ENCODE results near the gene MRAS. TPM values are rescaled to one million over a fixed set of nuclear protein-coding genes. Genes with fewer than 3 reads are reported as not detected.

The MRAS gene
- total RNA-seq, 2 donors from 2014 or later: 2.2 to 4.5 TPM

DNA sequence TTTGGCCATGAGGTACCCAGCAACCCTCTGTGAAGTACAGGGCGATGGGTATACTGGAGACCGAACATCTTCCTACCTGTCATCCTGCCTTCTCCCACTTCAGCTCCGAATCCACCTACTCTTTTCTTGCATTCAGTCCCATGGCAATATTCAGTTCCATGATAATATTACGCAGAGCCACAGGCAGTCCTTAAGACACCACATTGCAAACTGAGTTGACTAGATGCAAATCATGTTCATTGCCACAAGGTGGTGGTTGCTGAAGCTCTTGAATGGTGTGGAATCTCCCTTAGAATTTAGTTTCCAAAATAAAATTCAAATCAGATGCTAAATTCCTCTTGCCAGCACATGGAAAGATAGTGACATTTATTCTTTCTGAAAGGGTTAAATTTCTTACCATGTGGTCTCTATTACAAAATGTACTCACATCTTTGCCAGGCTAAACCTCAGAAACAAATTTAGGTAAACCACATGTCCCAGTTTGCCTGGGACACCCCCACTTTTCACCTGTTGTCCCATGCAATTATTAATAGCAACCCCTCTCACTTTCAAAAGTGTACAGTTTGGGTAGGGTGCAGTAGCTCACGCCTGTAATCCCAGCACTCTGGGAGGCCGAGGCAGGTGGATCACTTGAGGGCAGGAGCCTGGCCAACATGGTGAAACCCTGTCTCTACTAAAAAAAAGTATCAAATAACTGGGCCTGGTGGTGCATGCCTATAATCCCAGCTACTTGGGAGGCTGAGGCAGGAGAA, 17.1 kb upstream of the MRAS start:
- Histone ChIP-seq H3K9me3 (no peaks in the 10 kb centered on the region), H3K4me1 (peaks cover 6% of the 10 kb centered on the region), H3K27ac (no peak overlapping the region), H3K27me3 (no peaks in the 10 kb centered on the region), H3K36me3 (no peaks in the 10 kb centered on the region), H3K4me3 (no peak overlapping the region), H3K9ac (ENCODE audit: low read depth in 2 of 2, low read length in 2 of 2) (no peak overlapping the region)
- intact Hi-C loops (cut with DNase I): loop anchor here (5.0 kb wide), 1 partner anchor 149 kb away; no protein-coding TSS in a partner anchor
- no peak for DNase-seq
- TF ChIP-seq, protein P1, sequence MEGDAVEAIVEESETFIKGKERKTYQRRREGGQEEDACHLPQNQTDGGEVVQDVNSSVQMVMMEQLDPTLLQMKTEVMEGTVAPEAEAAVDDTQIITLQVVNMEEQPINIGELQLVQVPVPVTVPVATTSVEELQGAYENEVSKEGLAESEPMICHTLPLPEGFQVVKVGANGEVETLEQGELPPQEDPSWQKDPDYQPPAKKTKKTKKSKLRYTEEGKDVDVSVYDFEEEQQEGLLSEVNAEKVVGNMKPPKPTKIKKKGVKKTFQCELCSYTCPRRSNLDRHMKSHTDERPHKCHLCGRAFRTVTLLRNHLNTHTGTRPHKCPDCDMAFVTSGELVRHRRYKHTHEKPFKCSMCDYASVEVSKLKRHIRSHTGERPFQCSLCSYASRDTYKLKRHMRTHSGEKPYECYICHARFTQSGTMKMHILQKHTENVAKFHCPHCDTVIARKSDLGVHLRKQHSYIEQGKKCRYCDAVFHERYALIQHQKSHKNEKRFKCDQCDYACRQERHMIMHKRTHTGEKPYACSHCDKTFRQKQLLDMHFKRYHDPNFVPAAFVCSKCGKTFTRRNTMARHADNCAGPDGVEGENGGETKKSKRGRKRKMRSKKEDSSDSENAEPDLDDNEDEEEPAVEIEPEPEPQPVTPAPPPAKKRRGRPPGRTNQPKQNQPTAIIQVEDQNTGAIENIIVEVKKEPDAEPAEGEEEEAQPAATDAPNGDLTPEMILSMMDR (IDR thresholded peaks at IDR 0.05): no peak

DNA sequence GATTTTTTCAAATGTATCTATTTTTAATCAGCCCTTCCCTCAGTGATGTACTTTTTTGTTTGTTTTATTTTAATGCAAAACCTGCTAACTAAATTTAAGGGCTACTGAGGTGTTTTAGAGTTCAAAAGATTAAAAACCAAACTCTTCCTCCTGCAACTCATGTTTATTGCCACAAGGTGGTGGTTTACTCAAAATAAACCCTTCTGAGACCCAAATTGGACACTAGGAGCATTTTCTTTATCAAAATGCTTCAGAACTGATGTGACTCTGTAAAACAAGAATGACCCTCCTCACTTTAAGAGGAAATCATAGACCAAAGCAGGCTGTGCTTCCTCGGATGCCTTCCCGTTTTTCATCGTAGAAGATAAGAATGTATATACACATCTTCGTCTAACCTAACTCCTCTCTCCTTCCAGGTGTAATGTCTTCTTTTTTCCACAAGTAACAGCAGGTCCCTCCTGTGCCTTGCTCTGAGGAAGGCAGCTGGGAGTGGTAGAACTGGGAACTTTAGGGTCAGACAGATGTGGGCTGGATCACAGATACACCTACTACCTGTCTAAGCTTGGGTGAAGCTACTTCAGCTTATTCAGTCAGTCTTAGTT, 15.8 kb upstream of the MRAS start:
- Histone ChIP-seq H3K36me3 (no peaks in the 10 kb centered on the region), H3K27me3 (no peaks in the 10 kb centered on the region), H3K9me3 (no peaks in the 10 kb centered on the region), H3K27ac (no peak overlapping the region), H3K4me1 (peaks cover 6% of the 10 kb centered on the region), H3K9ac (ENCODE audit: low read depth in 2 of 2, low read length in 2 of 2) (no peak overlapping the region), H3K4me3 (no peak overlapping the region)
- TF ChIP-seq, protein P1 (IDR thresholded peaks at IDR 0.05): peak; percentile 33
- no peak for DNase-seq
- intact Hi-C loops (cut with DNase I): loop anchor here (5.0 kb wide), 1 partner anchor 150 kb away; no protein-coding TSS in a partner anchor

DNA sequence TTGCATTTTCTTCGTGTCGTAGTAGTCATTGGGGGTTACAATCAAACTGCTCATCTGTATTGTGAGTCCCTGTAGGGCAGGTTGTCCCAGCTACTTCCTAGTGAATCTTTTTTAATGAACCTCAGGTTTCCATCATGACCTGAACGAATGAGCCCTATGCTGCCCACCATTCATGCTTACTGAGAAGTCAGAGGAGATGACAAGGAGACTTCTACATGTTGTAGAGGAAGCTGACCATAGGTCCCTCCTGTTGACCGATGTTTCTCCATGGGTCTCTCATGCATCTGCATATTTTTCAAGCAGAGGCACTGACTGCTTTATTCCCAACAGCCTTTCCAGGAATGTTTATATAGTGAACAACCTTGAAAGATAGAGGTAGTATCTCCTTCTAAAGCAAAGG, 13.8 kb upstream of the MRAS start:
- no peak for DNase-seq
- no peak overlapping the region for H3K27ac ChIP-seq
- H3K4me3 ChIP-seq: no peak overlapping the region
- H3K4me1 ChIP-seq: no peaks in the 10 kb centered on the region
- no peaks in the 10 kb centered on the region for H3K36me3 ChIP-seq
- TF ChIP-seq, protein P1 (IDR thresholded peaks at IDR 0.05): no peak
- no peak overlapping the region for H3K9ac ChIP-seq (ENCODE audit: low read depth in 2 of 2, low read length in 2 of 2)
- no peaks in the 10 kb centered on the region for H3K9me3 ChIP-seq
- H3K27me3 ChIP-seq: no peaks in the 10 kb centered on the region
- intact Hi-C loops (cut with DNase I): loop anchor here (5.0 kb wide), 1 partner anchor 152 kb away; no protein-coding TSS in a partner anchor

DNA sequence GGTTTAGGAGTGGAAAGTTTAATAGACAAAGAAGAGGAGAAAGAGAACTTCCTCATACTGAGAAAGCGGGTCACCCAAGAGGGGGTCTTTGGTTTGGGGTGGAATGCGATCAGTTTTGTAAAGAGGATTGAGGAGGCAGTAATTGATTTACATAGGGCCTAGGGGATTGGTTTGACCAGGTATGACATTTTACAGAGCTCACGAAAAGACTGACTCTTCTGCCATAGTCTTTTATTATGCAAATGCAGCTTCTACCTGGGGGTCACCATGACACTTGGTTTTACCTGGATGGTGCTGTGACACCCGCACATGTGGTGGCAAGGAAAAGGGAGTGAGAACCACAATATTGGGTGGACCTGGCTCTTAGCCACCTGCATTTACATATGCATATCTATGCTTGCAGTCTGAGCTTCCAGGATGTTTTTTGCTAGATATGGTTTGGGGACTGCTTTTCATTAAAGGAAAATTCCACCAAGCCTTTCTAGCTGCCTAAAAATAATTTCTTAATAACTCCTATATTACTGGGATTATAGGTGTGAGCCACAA, 11.9 kb upstream of the MRAS start:
- H3K9ac ChIP-seq (ENCODE audit: low read depth in 2 of 2, low read length in 2 of 2): no peak overlapping the region
- TF ChIP-seq, protein P1 (IDR thresholded peaks at IDR 0.05): no peak
- intact Hi-C loops (cut with DNase I): no loop called here

DNA sequence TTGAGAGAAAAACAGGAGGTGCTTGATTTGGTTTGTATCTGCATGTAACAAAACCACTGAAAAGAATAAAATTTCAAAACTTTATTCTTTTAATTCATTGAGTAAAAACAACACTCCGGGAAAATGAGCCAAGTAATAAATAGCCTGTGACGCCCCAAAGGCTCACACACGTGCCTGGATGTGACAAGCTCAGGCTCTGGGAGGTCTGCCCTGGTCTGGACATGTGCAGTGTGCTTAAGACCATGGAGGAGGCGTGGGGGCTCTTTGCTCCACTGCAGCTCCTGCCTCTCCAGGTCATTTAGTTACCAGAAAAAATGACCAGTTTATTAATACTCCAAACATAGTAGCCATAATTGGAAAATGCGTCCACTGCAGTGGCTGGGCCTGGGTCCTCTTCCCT, 10.1 kb upstream of the MRAS start:
- intact Hi-C loops (cut with DNase I): no loop called here
- Histone ChIP-seq H3K9ac (ENCODE audit: low read depth in 2 of 2, low read length in 2 of 2) (no peak overlapping the region), H3K36me3 (no peaks in the 10 kb centered on the region), H3K27me3 (no peaks in the 10 kb centered on the region), H3K4me3 (no peak overlapping the region), H3K4me1 (no peaks in the 10 kb centered on the region), H3K9me3 (no peaks in the 10 kb centered on the region), H3K27ac (no peak overlapping the region)
- TF ChIP-seq, protein P1 (IDR thresholded peaks at IDR 0.05): no peak
- no peak for DNase-seq

More for the DNA sequence above, 11.9 kb upstream of the MRAS start:
- no peak overlapping the region for H3K27ac ChIP-seq
- H3K9me3 ChIP-seq: no peaks in the 10 kb centered on the region
- H3K4me1 ChIP-seq: no peaks in the 10 kb centered on the region
- H3K4me3 ChIP-seq: no peak overlapping the region
- no peaks in the 10 kb centered on the region for H3K27me3 ChIP-seq
- no peak for DNase-seq
- no peaks in the 10 kb centered on the region for H3K36me3 ChIP-seq
